HepG2 (cell line): ENCODE results near the gene TLR9. TPM values are rescaled to one million over a fixed set of nuclear protein-coding genes. Genes with fewer than 3 reads are reported as not detected.

Source experiments
- ATAC-seq: fragments of 200-7000 bp; cut with Tn5 transposase; 3 replicates; pipeline ENCODE4 v1.9.1; 2020; ENCODE audit warnings: mild to moderate bottlenecking, moderate library complexity
- BruUV-seq: library from RNA; stranded (reverse); fragments of 400-500 nt; replicated peaks from 2 replicates; lab custom pipeline; 2021; lab: Mats Ljungman, UMichigan
- CTCF ChIA-PET: fragments of 300-600 bp; formaldehyde crosslinking; extraction: SDS; loops from one replicate; lab custom pipeline; 2021; ENCODE audit warnings: low total read pairs, inconsistent platforms, low intra/inter-chr PET ratio; lab: Yijun Ruan, JAX
- POLR2A ChIA-PET: fragments of 350-600 bp; sonication (Branson Sonifier 250); formaldehyde crosslinking; loops from one replicate; lab custom pipeline; 2020; ENCODE audit warnings: antibody characterized with exemption, inconsistent platforms; lab: Yijun Ruan, JAX
- DNase-seq: peaks from one replicate; pipeline ENCODE4 v3.0.0-alpha.2; 2015; ENCODE audit warnings: low spot score
- FAIRE-seq: peaks from 3 replicates; lab custom pipeline; 2011; peaks lifted over from hg19 to GRCh38; lab: Jason Lieb, UNC
- H2AFZ ChIP-seq: one replicate; pipeline ENCODE4 v1.6.1; 2011; ENCODE audit warnings: low read length, inconsistent platforms
- H3K27ac ChIP-seq: fragments of 300-600 bp; 3 replicates; pipeline ENCODE4 v1.8.0; 2011; ENCODE audit warnings: mixed run types, mild to moderate bottlenecking, mixed read lengths, low read length, inconsistent platforms; ENCODE audit not compliant: insufficient read depth; ENCODE audit errors: extremely low read length
- H3K27me3 ChIP-seq, 2 experiments: fragments of 200-600 bp in 1 of 2; 2 replicates in 1 of 2; 3 replicates in 1 of 2; pipeline versions ENCODE4 v1.6.0 to v1.8.0; 2011; ENCODE audit warnings: low read length in 2 of 2, mild to moderate bottlenecking in 2 of 2, moderate library complexity in 2 of 2, inconsistent platforms in 1 of 2; ENCODE audit not compliant: insufficient read depth in 2 of 2, control insufficient read depth in 1 of 2
- H3K36me3 ChIP-seq, 2 experiments: fragments of 200-600 bp in 1 of 2; replicated peaks in 1 of 2; 2 replicates in 1 of 2; 3 replicates in 1 of 2; pipeline versions ENCODE4 v1.5.1 to v1.8.0; 2011; ENCODE audit warnings: low read length in 2 of 2, inconsistent platforms in 1 of 2; ENCODE audit not compliant: insufficient read depth in 2 of 2, control insufficient read depth in 1 of 2
- H3K4me1 ChIP-seq: 2 replicates; pipeline ENCODE4 v1.5.1; 2012; ENCODE audit warnings: low read length, inconsistent platforms; ENCODE audit not compliant: insufficient read depth
- H3K4me2 ChIP-seq: 2 replicates; pipeline ENCODE4 v1.6.0; 2011; ENCODE audit warnings: low read depth, low read length, inconsistent platforms
- H3K4me3 ChIP-seq, 3 experiments: fragments of 200-600 bp in 1 of 3; sonication (generic), shearing (Covaris generic) in 1 of 3; replicated peaks in 1 of 3; 2 replicates each; pipeline ENCODE4 v1.5.1; 2011 to 2016; ENCODE audit warnings: low read length in 3 of 3, inconsistent platforms in 2 of 3, low read depth in 2 of 3, mild to moderate bottlenecking in 2 of 3, control low read depth in 1 of 3, mixed read lengths in 1 of 3; ENCODE audit not compliant: insufficient read depth in 1 of 3
- H3K79me2 ChIP-seq: one replicate; pipeline ENCODE4 v1.6.1; 2011; ENCODE audit warnings: low read length, inconsistent platforms; ENCODE audit not compliant: insufficient read depth
- H3K9ac ChIP-seq: 2 replicates; pipeline ENCODE4 v1.6.0; 2011; ENCODE audit warnings: mild to moderate bottlenecking, low read depth, low read length, inconsistent platforms; ENCODE audit not compliant: insufficient read depth
- H3K9me3 ChIP-seq: 2 replicates; pipeline ENCODE4 v1.5.1; 2012; ENCODE audit warnings: mild to moderate bottlenecking, low read length
- H4K20me1 ChIP-seq: 2 replicates; pipeline ENCODE4 v1.6.0; 2011; ENCODE audit warnings: inconsistent platforms, mild to moderate bottlenecking, low read length, moderate library complexity; ENCODE audit not compliant: insufficient read depth
- CCDC6 ChIP-seq: sonication (generic); formaldehyde crosslinking; IDR thresholded peaks from 2 replicates; pipeline ENCODE4 v1.8.1; 2022; ENCODE audit warnings: mild to moderate bottlenecking, missing genetic modification reagents, moderate library complexity
- CTCF ChIP-seq: sonication (generic); formaldehyde crosslinking; IDR thresholded peaks from 2 replicates; pipeline ENCODE4 v1.5.0; 2020; ENCODE audit warnings: mild to moderate bottlenecking, missing genetic modification reagents, moderate library complexity
- GMEB1 ChIP-seq: sonication (generic); formaldehyde crosslinking; IDR thresholded peaks from 2 replicates; pipeline ENCODE4 v1.5.1; 2020; ENCODE audit warnings: missing genetic modification reagents, mild to moderate bottlenecking, borderline replicate concordance
- KLF16 ChIP-seq, 2 experiments: sonication (generic) in 1 of 2; formaldehyde crosslinking in 1 of 2; IDR thresholded peaks; 2 replicates each; pipeline versions ENCODE4 v1.6.1 to v1.8.0; 2016 to 2023; ENCODE audit warnings: missing genetic modification reagents in 2 of 2, missing compliant biosample characterization in 1 of 2
- MAX ChIP-seq: IDR thresholded peaks from 2 replicates; pipeline ENCODE4 v1.6.1; 2012; ENCODE audit warnings: inconsistent platforms
- RBFOX2 ChIP-seq: fragments of 200-400 bp; formaldehyde crosslinking; IDR thresholded peaks from 2 replicates; pipeline ENCODE4 v1.6.1; 2017; ENCODE audit warnings: low read depth, mild to moderate bottlenecking, low read length
- SAP130 ChIP-seq: IDR thresholded peaks from 2 replicates; pipeline ENCODE4 v1.6.1; 2016; ENCODE audit warnings: low read depth
- TEAD3 ChIP-seq: optimal IDR thresholded peaks from 2 replicates; pipeline ENCODE3; 2016; ENCODE audit warnings: borderline replicate concordance
- THAP11 ChIP-seq: IDR thresholded peaks from 2 replicates; pipeline ENCODE4 v1.6.1; 2016; ENCODE audit warnings: missing biosample characterization, missing genetic modification reagents
- ZBTB7A ChIP-seq: sonication (generic); formaldehyde crosslinking; IDR thresholded peaks from 2 replicates; pipeline ENCODE4 v1.8.0; 2022; ENCODE audit warnings: mild to moderate bottlenecking, missing genetic modification reagents
- ZMAT3 ChIP-seq: sonication (generic); formaldehyde crosslinking; conservative IDR thresholded peaks from 2 replicates; pipeline ENCODE4 v1.7.0; 2021; ENCODE audit warnings: missing genetic modification reagents
- ZNF660 ChIP-seq: sonication (generic); formaldehyde crosslinking; IDR thresholded peaks from 2 replicates; pipeline ENCODE4 v1.5.1; 2020; ENCODE audit warnings: mild to moderate bottlenecking, low read depth, missing genetic modification reagents, borderline replicate concordance
- ZSCAN29 ChIP-seq: sonication (generic); formaldehyde crosslinking; conservative IDR thresholded peaks from 2 replicates; pipeline ENCODE4 v1.4.0; 2020; ENCODE audit warnings: mild to moderate bottlenecking, missing genetic modification reagents
- in situ Hi-C: cut with HindIII; loops from 2 replicates; pipeline ENCODE4 v1.10.0; 2017; ENCODE audit warnings: low pct_unique_long_range_greater_than_20kb; ENCODE audit not compliant: extremely low pct_ligation_motif_present
- intact Hi-C: fragments of 100-400 bp; cut with micrococcal nuclease; formaldehyde crosslinking; loops from one replicate; pipeline ENCODE4 v1.10.0; 2022; ENCODE audit not compliant: unreplicated experiment
- polyA plus RNA-seq, 8 experiments: library from polyadenylated mRNA; depleted of rRNA in 3 of 8; stranded (reverse) in 7 of 8; unstranded in 1 of 8; fragments of >200 nt; fragmentation: Illumina TruSeq in 4 of 8; extraction: Trizol in 4 of 8; gene quantifications; 2 replicates each; pipeline versions ENCODE4 v1.2.1 to v1.2.3, GENCODE V29; 2011 to 2016; ENCODE audit warnings: low read depth in 4 of 8, missing spikeins in 1 of 8, mixed read lengths in 1 of 8; ENCODE audit not compliant: insufficient read depth in 1 of 8
- total RNA-seq, 5 experiments: library from RNA; depleted of rRNA; stranded (reverse); fragments of >200 nt; fragmentation: Illumina TruSeq; extraction: Trizol; gene quantifications; 2 replicates each; pipeline ENCODE4 v1.2.3, GENCODE V29; 2016; ENCODE audit warnings: low read depth in 1 of 5
- TF ChIP-seq, protein P1 (sequence below): sonication (generic); formaldehyde crosslinking; IDR thresholded peaks from 2 replicates; pipeline ENCODE4 v1.5.1; 2020; ENCODE audit warnings: mild to moderate bottlenecking, missing genetic modification reagents, moderate library complexity
- TF ChIP-seq, protein P2 (sequence below): sonication (generic); formaldehyde crosslinking; IDR thresholded peaks from 2 replicates; pipeline ENCODE4 v1.4.0; 2020; ENCODE audit warnings: missing genetic modification reagents

The TLR9 gene
- total and polyA plus RNA-seq, 2 of the 13 experiments (the other 11 are each of a cell fraction or from before 2014, with no cell fraction given) = not detected

DNA sequence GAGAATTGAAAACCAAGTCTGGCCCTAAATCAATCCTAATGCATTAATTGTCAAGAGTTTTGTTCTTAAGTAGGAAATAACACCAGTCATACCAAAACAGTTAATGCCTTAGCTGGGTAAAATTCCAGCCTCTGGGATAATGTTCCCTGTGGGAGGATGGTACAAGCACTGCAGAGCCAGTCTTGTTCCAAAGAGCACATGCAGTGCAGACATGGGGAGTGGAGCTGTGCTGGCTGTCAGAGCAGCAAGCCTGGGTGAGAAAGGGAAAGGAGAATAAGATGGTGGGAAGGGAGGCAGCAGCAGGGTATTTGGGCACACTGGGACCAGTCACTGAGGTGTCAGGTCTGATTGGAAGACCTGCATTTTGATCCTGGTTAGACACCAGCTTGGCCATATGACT, 15.4 kb downstream of the TLR9 start:
- CTCF ChIA-PET = no interaction called here
- Histone ChIP-seq H3K27ac (peak overlapping the region; percentile 77), H3K27me3 (no peaks in the 10 kb centered on the region), H3K4me2 (no peak overlapping the region), H3K36me3 (peaks cover 22 to 79% of the 10 kb centered on the region in 2 experiments), H3K4me1 (peaks cover 49% of the 10 kb centered on the region), H4K20me1 (no peaks in the 10 kb centered on the region), H3K9me3 (no peaks in the 10 kb centered on the region), H2AFZ (no peak overlapping the region), H3K9ac (peak overlapping the region; percentile 50), H3K79me2 (no peaks in the 10 kb centered on the region), H3K4me3 (no peak overlapping the region)
- peak; percentile 32 for FAIRE-seq
- intact Hi-C loops (loop anchor here (1.0 to 2.0 kb wide), 2 partner anchors 12 to 55 kb away; partner anchors contain the start of genes ALAS1 and POC1A), in situ Hi-C loops (no loop called here)
- POLR2A ChIA-PET = interaction anchor here (0.7 to 1.5 kb wide), 7 partner anchors 10 to 79 kb away, joined by 3 to 7 read pairs (median 3); partner anchors contain the start of gene POC1A
- no peak for DNase-seq
- BruUV-seq = TSS peak; percentile 99
- ATAC-seq = peak; percentile 80
- no peak for TF ChIP-seq ZMAT3 (CRISPR knock-in tag)
- no peak for TF ChIP-seq ZBTB7A (CRISPR knock-in tag)
- TF ChIP-seq ZNF660 (CRISPR knock-in tag) = no peak
- TF ChIP-seq CCDC6 (CRISPR knock-in tag) = no peak
- 0 out of 2 replicates have a peak, but pooled peaks have one; percentile 2 for TF ChIP-seq CTCF (CRISPR knock-in tag)
- no peak for TF ChIP-seq GMEB1
- TF ChIP-seq MAX = 0 out of 2 replicates have a peak, but pooled peaks have one; percentile 41
- no peak for TF ChIP-seq ZSCAN29 (CRISPR knock-in tag)
- TF ChIP-seq KLF16 (CRISPR knock-in tag; IDR thresholded peaks at IDR 0.05) = no peak; a peak in 1 of 4 replicates
- TF ChIP-seq, protein P1, sequence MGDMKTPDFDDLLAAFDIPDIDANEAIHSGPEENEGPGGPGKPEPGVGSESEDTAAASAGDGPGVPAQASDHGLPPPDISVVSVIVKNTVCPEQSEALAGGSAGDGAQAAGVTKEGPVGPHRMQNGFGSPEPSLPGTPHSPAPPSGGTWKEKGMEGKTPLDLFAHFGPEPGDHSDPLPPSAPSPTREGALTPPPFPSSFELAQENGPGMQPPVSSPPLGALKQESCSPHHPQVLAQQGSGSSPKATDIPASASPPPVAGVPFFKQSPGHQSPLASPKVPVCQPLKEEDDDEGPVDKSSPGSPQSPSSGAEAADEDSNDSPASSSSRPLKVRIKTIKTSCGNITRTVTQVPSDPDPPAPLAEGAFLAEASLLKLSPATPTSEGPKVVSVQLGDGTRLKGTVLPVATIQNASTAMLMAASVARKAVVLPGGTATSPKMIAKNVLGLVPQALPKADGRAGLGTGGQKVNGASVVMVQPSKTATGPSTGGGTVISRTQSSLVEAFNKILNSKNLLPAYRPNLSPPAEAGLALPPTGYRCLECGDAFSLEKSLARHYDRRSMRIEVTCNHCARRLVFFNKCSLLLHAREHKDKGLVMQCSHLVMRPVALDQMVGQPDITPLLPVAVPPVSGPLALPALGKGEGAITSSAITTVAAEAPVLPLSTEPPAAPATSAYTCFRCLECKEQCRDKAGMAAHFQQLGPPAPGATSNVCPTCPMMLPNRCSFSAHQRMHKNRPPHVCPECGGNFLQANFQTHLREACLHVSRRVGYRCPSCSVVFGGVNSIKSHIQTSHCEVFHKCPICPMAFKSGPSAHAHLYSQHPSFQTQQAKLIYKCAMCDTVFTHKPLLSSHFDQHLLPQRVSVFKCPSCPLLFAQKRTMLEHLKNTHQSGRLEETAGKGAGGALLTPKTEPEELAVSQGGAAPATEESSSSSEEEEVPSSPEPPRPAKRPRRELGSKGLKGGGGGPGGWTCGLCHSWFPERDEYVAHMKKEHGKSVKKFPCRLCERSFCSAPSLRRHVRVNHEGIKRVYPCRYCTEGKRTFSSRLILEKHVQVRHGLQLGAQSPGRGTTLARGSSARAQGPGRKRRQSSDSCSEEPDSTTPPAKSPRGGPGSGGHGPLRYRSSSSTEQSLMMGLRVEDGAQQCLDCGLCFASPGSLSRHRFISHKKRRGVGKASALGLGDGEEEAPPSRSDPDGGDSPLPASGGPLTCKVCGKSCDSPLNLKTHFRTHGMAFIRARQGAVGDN (CRISPR knock-in tag) = peak; percentile 12; the same call in 1 of the 2 replicates
- peak; percentile 59 for TF ChIP-seq TEAD3 (CRISPR knock-in tag)
- 0 out of 2 replicates have a peak, but pooled peaks have one; percentile 26 for TF ChIP-seq RBFOX2
- TF ChIP-seq, protein P2, sequence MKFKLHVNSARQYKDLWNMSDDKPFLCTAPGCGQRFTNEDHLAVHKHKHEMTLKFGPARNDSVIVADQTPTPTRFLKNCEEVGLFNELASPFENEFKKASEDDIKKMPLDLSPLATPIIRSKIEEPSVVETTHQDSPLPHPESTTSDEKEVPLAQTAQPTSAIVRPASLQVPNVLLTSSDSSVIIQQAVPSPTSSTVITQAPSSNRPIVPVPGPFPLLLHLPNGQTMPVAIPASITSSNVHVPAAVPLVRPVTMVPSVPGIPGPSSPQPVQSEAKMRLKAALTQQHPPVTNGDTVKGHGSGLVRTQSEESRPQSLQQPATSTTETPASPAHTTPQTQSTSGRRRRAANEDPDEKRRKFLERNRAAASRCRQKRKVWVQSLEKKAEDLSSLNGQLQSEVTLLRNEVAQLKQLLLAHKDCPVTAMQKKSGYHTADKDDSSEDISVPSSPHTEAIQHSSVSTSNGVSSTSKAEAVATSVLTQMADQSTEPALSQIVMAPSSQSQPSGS (CRISPR knock-in tag) = 0 out of 2 replicates have a peak, but pooled peaks have one; percentile 15
- TF ChIP-seq SAP130 (CRISPR knock-in tag) = peak; percentile 14; the same call in 1 of the 2 replicates
- TF ChIP-seq THAP11 (CRISPR knock-in tag) = no peak
